HCEC 1CT (cell line): ENCODE measurements around the gene PPP2R2B.

Experiments used
- DNase-seq: peaks from one replicate; pipeline ENCODE4 v3.0.0-alpha.2; 2017

The PPP2R2B gene

GRCh38 chr5:146690880-146691355 lies 187.6 kb downstream of the PPP2R2B start:
- no peak for DNase-seq

- no peak for DNase-seq
Measured at GRCh38 chr5:146687630-146688029, 190.9 kb downstream of the PPP2R2B start.

GRCh38 chr5:146683861-146684260 lies 194.7 kb downstream of the PPP2R2B start:
- no peak for DNase-seq

- DNase-seq: no peak
Measured at GRCh38 chr5:146682899-146683532, 195.5 kb downstream of the PPP2R2B start.

- DNase-seq: no peak
Measured at GRCh38 chr5:146681585-146682105, 196.9 kb downstream of the PPP2R2B start.

- DNase-seq: no peak
Measured at GRCh38 chr5:146680846-146681584, 197.5 kb downstream of the PPP2R2B start.

GRCh38 chr5:146675636-146676035 lies 202.9 kb downstream of the PPP2R2B start:
- no peak for DNase-seq

GRCh38 chr5:146672866-146673265 lies 205.7 kb downstream of the PPP2R2B start:
- DNase-seq: no peak

- no peak for DNase-seq
Measured at GRCh38 chr5:146671561-146672295, 206.8 kb downstream of the PPP2R2B start.

- no peak for DNase-seq
Measured at GRCh38 chr5:146669656-146670055, 208.9 kb downstream of the PPP2R2B start.

- no peak for DNase-seq
Measured at GRCh38 chr5:146667633-146668272, 210.8 kb downstream of the PPP2R2B start.

GRCh38 chr5:146662229-146662628 lies 216.3 kb downstream of the PPP2R2B start:
- no peak for DNase-seq

- no peak for DNase-seq
Measured at GRCh38 chr5:146660376-146660960, 218.1 kb downstream of the PPP2R2B start.

- no peak for DNase-seq
Measured at GRCh38 chr5:146659961-146660360, 218.6 kb downstream of the PPP2R2B start.

- DNase-seq: no peak
Measured at GRCh38 chr5:146656703-146657102, 221.9 kb downstream of the PPP2R2B start.

GRCh38 chr5:146653560-146653959 lies 225.0 kb downstream of the PPP2R2B start:
- DNase-seq: no peak

- DNase-seq: no peak
Measured at GRCh38 chr5:146652547-146652946, 226.0 kb downstream of the PPP2R2B start.

GRCh38 chr5:146647656-146648199 lies 230.8 kb downstream of the PPP2R2B start:
- DNase-seq: no peak

GRCh38 chr5:146646441-146646840 lies 232.1 kb downstream of the PPP2R2B start:
- DNase-seq: no peak

- DNase-seq: no peak
Measured at GRCh38 chr5:146645342-146645741, 233.2 kb downstream of the PPP2R2B start.

- DNase-seq: no peak
Measured at GRCh38 chr5:146644831-146645230, 233.7 kb downstream of the PPP2R2B start.

- DNase-seq: no peak
Measured at GRCh38 chr5:146643776-146644175, 234.8 kb downstream of the PPP2R2B start.
